Neuronal stem cell (in vitro differentiated cells): ENCODE measurements around the gene GDPD2.

Source experiments
- DNase-seq: peaks from one replicate; pipeline ENCODE4 v3.0.0-alpha.2; 2013; ENCODE audit warnings: low spot score
- H2AFZ ChIP-seq: one replicate; pipeline ENCODE4 v1.6.1; 2013; ENCODE audit warnings: mild to moderate bottlenecking, low read length, inconsistent platforms
- H2AK5ac ChIP-seq: 2 replicates; pipeline ENCODE4 v1.6.1; 2013; ENCODE audit warnings: low read depth, mild to moderate bottlenecking, inconsistent platforms, low read length, moderate library complexity, mixed read lengths
- H2BK120ac ChIP-seq: 2 replicates; pipeline ENCODE4 v1.6.1; 2013; ENCODE audit warnings: low read depth, mild to moderate bottlenecking, inconsistent platforms, low read length, moderate library complexity, mixed read lengths
- H2BK12ac ChIP-seq: one replicate; pipeline ENCODE4 v1.6.1; 2013; ENCODE audit warnings: low read length, inconsistent platforms
- H2BK15ac ChIP-seq: 2 replicates; pipeline ENCODE4 v1.6.1; 2013; ENCODE audit warnings: mild to moderate bottlenecking, low read length, inconsistent platforms, mixed read lengths
- H2BK5ac ChIP-seq: one replicate; pipeline ENCODE4 v1.6.1; 2013; ENCODE audit warnings: inconsistent platforms, mild to moderate bottlenecking, low read length, moderate library complexity
- H3K14ac ChIP-seq: one replicate; pipeline ENCODE4 v1.6.1; 2013; ENCODE audit warnings: low read length, inconsistent platforms
- H3K18ac ChIP-seq: 2 replicates; pipeline ENCODE4 v1.6.1; 2013; ENCODE audit warnings: low read length, inconsistent platforms
- H3K23ac ChIP-seq: 2 replicates; pipeline ENCODE4 v1.6.1; 2013; ENCODE audit warnings: low read depth, mild to moderate bottlenecking, mixed read lengths, low read length, inconsistent platforms; ENCODE audit not compliant: poor library complexity
- H3K27ac ChIP-seq: replicated peaks from 3 replicates; pipeline ENCODE4 v1.5.1; 2013; ENCODE audit warnings: low read length, inconsistent platforms
- H3K27me3 ChIP-seq, 3 experiments: 2 replicates each; pipeline ENCODE4 v1.6.1; 2013; ENCODE audit warnings: low read length in 3 of 3, mild to moderate bottlenecking in 2 of 3, inconsistent platforms in 1 of 3, low read depth in 1 of 3, mixed read lengths in 1 of 3, moderate library complexity in 1 of 3; ENCODE audit not compliant: control insufficient read depth in 3 of 3, insufficient read depth in 3 of 3
- H3K36me3 ChIP-seq, 2 donors: replicated peaks in 1 of 2; 2 replicates each; pipeline ENCODE4 v1.6.1; 2013; ENCODE audit warnings: low read length in 2 of 2; ENCODE audit not compliant: control insufficient read depth in 2 of 2, insufficient read depth in 2 of 2
- H3K4ac ChIP-seq: 2 replicates; pipeline ENCODE4 v1.6.1; 2013; ENCODE audit warnings: inconsistent platforms, mild to moderate bottlenecking, low read length, moderate library complexity
- H3K4me1 ChIP-seq, 2 donors: 1 replicate in 1 of 2; 2 replicates in 1 of 2; pipeline ENCODE4 v1.6.1; 2013; ENCODE audit warnings: low read length in 2 of 2, low read depth in 1 of 2; ENCODE audit not compliant: control insufficient read depth in 2 of 2, insufficient read depth in 1 of 2
- H3K4me2 ChIP-seq: one replicate; pipeline ENCODE4 v1.6.1; 2013; ENCODE audit warnings: mild to moderate bottlenecking, low read length, inconsistent platforms; ENCODE audit not compliant: insufficient read depth, poor library complexity, severe bottlenecking
- H3K4me3 ChIP-seq, 2 donors: 2 replicates each; pipeline ENCODE4 v1.5.1; 2013; ENCODE audit warnings: low read length in 2 of 2, mild to moderate bottlenecking in 2 of 2, inconsistent platforms in 1 of 2, moderate library complexity in 1 of 2
- H3K79me1 ChIP-seq: one replicate; pipeline ENCODE4 v1.6.1; 2013; ENCODE audit warnings: low read depth, mild to moderate bottlenecking, inconsistent platforms, low read length, moderate library complexity
- H3K9ac ChIP-seq: one replicate; pipeline ENCODE4 v1.6.1; 2013; ENCODE audit warnings: mild to moderate bottlenecking, low read depth, low read length, inconsistent platforms; ENCODE audit not compliant: poor library complexity
- H3K9me3 ChIP-seq, 2 donors: replicated peaks in 1 of 2; 2 replicates each; pipeline versions ENCODE3 to v1.6.1; 2013; ENCODE audit warnings: low read length in 2 of 2, mild to moderate bottlenecking in 2 of 2, inconsistent platforms in 1 of 2, low read depth in 1 of 2, mixed read lengths in 1 of 2, moderate library complexity in 1 of 2; ENCODE audit not compliant: control insufficient read depth in 2 of 2, insufficient read depth in 1 of 2
- H4K8ac ChIP-seq: one replicate; pipeline ENCODE4 v1.6.1; 2013; ENCODE audit warnings: low read depth, mild to moderate bottlenecking, inconsistent platforms, low read length, moderate library complexity
- H4K91ac ChIP-seq: one replicate; pipeline ENCODE4 v1.6.1; 2013; ENCODE audit warnings: low read length, low read depth, mild to moderate bottlenecking, inconsistent platforms; ENCODE audit not compliant: poor library complexity
- WGBS, 2 donors: extraction: QIAGEN DNeasy Blood & Tissue Kit; methylation state at CpG; one replicate each; pipeline ENCODE4 v1.1.7; 2013; ENCODE audit warnings: missing lambda C conversion rate in 2 of 2, mixed read lengths in 1 of 2; ENCODE audit not compliant: insufficient read length in 2 of 2, insufficient replicate concordance in 1 of 2; ENCODE audit errors: extremely low coverage in 2 of 2; 5-methylcytosine and 5-hydroxymethylcytosine counted together

The GDPD2 gene

GRCh38 chrX:70444946-70445656 is 22.0 kb downstream of the GDPD2 start:
- H2AFZ ChIP-seq = peak overlapping the region; percentile 88
- no CpG with 5 or more reads among the region's 61 CpGs for WGBS, 2 donors
- no peak overlapping the region for H3K27ac ChIP-seq
- no peak overlapping the region for H2BK12ac ChIP-seq
- no peak overlapping the region for H3K9ac ChIP-seq
- H2BK5ac ChIP-seq = no peak overlapping the region
- no peak overlapping the region for H2AK5ac ChIP-seq
- no peak overlapping the region for H3K14ac ChIP-seq
- peak overlapping the region; percentile 40 to 63 for H3K4me3 ChIP-seq
- no peak overlapping the region for H3K23ac ChIP-seq
- H2BK120ac ChIP-seq = no peak overlapping the region
- H2BK15ac ChIP-seq = no peak overlapping the region
- H4K91ac ChIP-seq = no peak overlapping the region
- no peaks in the 10 kb centered on the region for H3K9me3 ChIP-seq
- peak overlapping the region; percentile 57 for H3K18ac ChIP-seq
- H4K8ac ChIP-seq = no peak overlapping the region
- peaks cover 0 to 35% (median 12%) of the 10 kb centered on the region in 3 experiments for H3K27me3 ChIP-seq
- DNase-seq = no peak
- H3K4me2 ChIP-seq = peak overlapping the region; percentile 62
- H3K36me3 ChIP-seq = no peaks in the 10 kb centered on the region
- no peaks in the 10 kb centered on the region for H3K79me1 ChIP-seq
- H3K4ac ChIP-seq = no peak overlapping the region
- H3K4me1 ChIP-seq = peaks cover 0 to 2% of the 10 kb centered on the region in 2 donors

DNA sequence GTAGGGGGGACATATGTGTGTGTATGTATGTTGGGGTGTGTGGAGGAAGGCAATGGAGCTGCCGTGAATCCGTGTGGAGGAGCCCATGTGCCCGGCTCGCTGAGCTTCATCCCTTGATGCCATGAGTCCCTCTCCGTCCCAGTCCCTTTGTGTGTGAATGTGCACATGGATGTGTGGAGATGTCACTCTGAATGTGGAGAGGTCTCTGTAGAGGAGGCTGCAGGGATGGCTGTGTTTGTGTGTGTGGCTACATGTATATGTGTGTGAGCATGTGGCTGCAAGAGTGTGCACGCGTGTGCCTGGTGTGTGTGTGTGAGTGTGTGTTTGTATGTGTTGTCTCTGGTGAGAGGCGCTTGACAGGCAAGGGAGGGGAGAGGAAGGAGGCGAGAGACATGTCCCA is 22.8 kb downstream of the GDPD2 start:
- Histone ChIP-seq H2BK120ac (no peak overlapping the region), H3K9me3 (no peaks in the 10 kb centered on the region), H3K79me1 (no peaks in the 10 kb centered on the region), H2BK15ac (no peak overlapping the region), H3K36me3 (no peaks in the 10 kb centered on the region), H3K23ac (no peak overlapping the region), H3K4me2 (no peak overlapping the region), H3K4me3 (no peak overlapping the region), H2BK12ac (no peak overlapping the region), H3K18ac (no peak overlapping the region), H4K8ac (no peak overlapping the region), H2AK5ac (no peak overlapping the region), H2BK5ac (no peak overlapping the region), H3K4me1 (peaks cover 0 to 2% of the 10 kb centered on the region in 2 donors), H3K27ac (no peak overlapping the region), H3K14ac (no peak overlapping the region), H3K27me3 (peaks cover 0 to 35% (median 12%) of the 10 kb centered on the region in 3 experiments), H3K4ac (no peak overlapping the region), H3K9ac (no peak overlapping the region), H2AFZ (no peak overlapping the region), H4K91ac (no peak overlapping the region)
- DNase-seq = no peak
- no CpG with 5 or more reads among the region's 9 CpGs for WGBS, 2 donors

- Histone ChIP-seq H3K23ac (no peak overlapping the region), H3K9me3 (no peaks in the 10 kb centered on the region), H3K36me3 (no peaks in the 10 kb centered on the region), H3K4me3 (no peak overlapping the region), H2AFZ (no peak overlapping the region), H2BK12ac (no peak overlapping the region), H2BK120ac (no peak overlapping the region), H3K4ac (no peak overlapping the region), H2AK5ac (no peak overlapping the region), H3K4me1 (peaks cover 0 to 2% of the 10 kb centered on the region in 2 donors), H3K79me1 (no peaks in the 10 kb centered on the region), H3K4me2 (no peak overlapping the region), H3K27me3 (peaks cover 0 to 35% (median 12%) of the 10 kb centered on the region in 3 experiments), H4K8ac (no peak overlapping the region), H3K27ac (no peak overlapping the region), H2BK5ac (no peak overlapping the region), H3K18ac (no peak overlapping the region), H2BK15ac (no peak overlapping the region), H3K14ac (no peak overlapping the region), H4K91ac (no peak overlapping the region), H3K9ac (no peak overlapping the region)
- no peak for DNase-seq
- WGBS, 2 donors = no CpG with 5 or more reads among the region's 16 CpGs
These were observed 23.6 kb downstream of the GDPD2 start for GRCh38 chrX:70446380-70447350.

- no peak overlapping the region for H4K91ac ChIP-seq
- peak overlapping the region; percentile 21 for H3K9ac ChIP-seq
- no peak overlapping the region for H2BK5ac ChIP-seq
- no peak overlapping the region for H3K27ac ChIP-seq
- WGBS, 2 donors = no CpG with 5 or more reads among the region's 14 CpGs
- H3K23ac ChIP-seq = no peak overlapping the region
- no peak overlapping the region for H2BK15ac ChIP-seq
- peaks cover 0 to 29% (median 12%) of the 10 kb centered on the region in 3 experiments for H3K27me3 ChIP-seq
- no peak overlapping the region for H3K18ac ChIP-seq
- H2AFZ ChIP-seq = no peak overlapping the region
- no peak overlapping the region for H3K4me2 ChIP-seq
- no peaks in the 10 kb centered on the region for H3K79me1 ChIP-seq
- DNase-seq = no peak
- no peak overlapping the region for H3K4ac ChIP-seq
- H3K36me3 ChIP-seq = no peaks in the 10 kb centered on the region
- no peak overlapping the region for H2BK12ac ChIP-seq
- no peak overlapping the region for H2BK120ac ChIP-seq
- no peak overlapping the region for H4K8ac ChIP-seq
- H2AK5ac ChIP-seq = no peak overlapping the region
- no peaks in the 10 kb centered on the region for H3K9me3 ChIP-seq
- peaks cover 0 to 2% of the 10 kb centered on the region in 2 donors for H3K4me1 ChIP-seq
- no peak overlapping the region for H3K14ac ChIP-seq
- no peak overlapping the region for H3K4me3 ChIP-seq
These were observed 26.4 kb downstream of the GDPD2 start for GRCh38 chrX:70449457-70449966.
